Posterior vena cava (tissue), 2 donors: ENCODE results near the gene TMEM204. TPM values are rescaled to one million over a fixed set of nuclear protein-coding genes. Genes with fewer than 3 reads are reported as not detected.

ENCODE experiments used
- DNase-seq: peaks from one replicate; pipeline ENCODE4 v3.0.0-alpha.2; 2020; ENCODE audit warnings: low spot score
- intact Hi-C, 2 donors: fragments of 100-400 bp; cut with DNase I; formaldehyde crosslinking; loops; one replicate each; pipeline versions ENCODE4 v1.14.1 to v1.14.2; 2022 to 2023
- total RNA-seq, 2 donors: library from RNA; stranded (reverse); fragmentation: NEBNext Ultra II Directional; extraction: Animal tissue kit (Norgen Biotek cat#: 25700); gene quantifications; one replicate each; pipeline ENCODE4 v1.2.1, GENCODE V29; 2021
- donor health status: DM: yes; HTN: yes; CAD: no.
- donor health status: DM: yes; HTN: yes; CAD: no.

TMEM204 gene
- total RNA-seq, 2 donors from 2014 or later: 23.7 to 36.5 TPM

DNA sequence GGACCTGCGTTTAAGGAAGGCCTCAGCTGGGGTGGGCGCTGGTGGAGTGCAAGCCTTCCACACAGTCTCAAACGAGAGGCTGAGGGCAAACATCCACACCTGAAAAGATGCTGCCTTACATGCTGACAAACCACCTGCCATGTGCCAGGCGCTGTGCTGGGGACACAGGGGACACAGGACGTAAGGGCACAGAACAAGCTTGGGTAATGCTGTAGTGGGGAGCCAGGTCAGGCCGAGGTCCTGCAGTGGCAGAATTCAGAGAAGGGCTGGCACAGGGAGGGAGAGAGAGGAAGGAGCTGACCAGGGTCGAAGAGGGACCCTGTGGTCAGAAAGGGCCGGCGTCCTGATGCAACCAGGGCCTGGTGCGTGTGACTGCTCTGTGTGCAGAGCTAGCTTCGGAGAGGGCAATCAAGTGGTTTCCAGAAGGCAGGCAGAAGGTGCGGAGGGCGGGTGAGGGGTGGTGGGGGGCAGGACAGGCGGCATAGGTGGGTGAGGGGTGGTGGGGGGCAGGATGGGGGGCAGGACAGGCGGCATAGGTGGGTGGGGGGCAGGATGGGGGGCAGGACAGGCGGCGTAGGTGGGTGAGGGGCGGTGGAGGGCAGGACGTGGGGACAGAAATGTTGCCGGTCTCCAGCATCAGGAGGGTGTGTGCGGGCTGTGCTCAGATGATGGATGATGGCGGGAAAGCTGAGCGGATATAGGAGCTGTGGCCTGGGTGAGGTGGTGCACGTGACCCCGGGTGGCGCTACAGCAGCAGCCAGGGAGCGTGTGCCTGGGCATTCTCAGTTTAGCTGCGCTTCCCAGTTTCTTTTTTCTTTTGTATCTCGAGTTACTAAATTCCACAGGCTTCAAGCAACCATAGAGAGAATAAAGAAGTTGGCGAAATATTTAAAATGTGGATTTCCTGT lies 21.6 kb upstream of the TMEM204 start:
- intact Hi-C loops: no loop called here
- DNase-seq: no peak

GRCh38 chr16:1512774-1513173 lies 20.7 kb upstream of the TMEM204 start:
- intact Hi-C loops: no loop called here
- no peak for DNase-seq

- no peak for DNase-seq
- intact Hi-C loops: no loop called here
Observed at GRCh38 chr16:1514507-1514906, 19.0 kb upstream of the TMEM204 start.

- intact Hi-C loops: no loop called here
- no peak for DNase-seq
Observed at GRCh38 chr16:1518626-1519135, 14.8 kb upstream of the TMEM204 start.

- DNase-seq: no peak
- intact Hi-C loops: no loop called here
Observed at GRCh38 chr16:1519831-1520230, 13.6 kb upstream of the TMEM204 start.

GRCh38 chr16:1520461-1520860 lies 13.0 kb upstream of the TMEM204 start:
- DNase-seq: no peak
- intact Hi-C loops: no loop called here

DNA sequence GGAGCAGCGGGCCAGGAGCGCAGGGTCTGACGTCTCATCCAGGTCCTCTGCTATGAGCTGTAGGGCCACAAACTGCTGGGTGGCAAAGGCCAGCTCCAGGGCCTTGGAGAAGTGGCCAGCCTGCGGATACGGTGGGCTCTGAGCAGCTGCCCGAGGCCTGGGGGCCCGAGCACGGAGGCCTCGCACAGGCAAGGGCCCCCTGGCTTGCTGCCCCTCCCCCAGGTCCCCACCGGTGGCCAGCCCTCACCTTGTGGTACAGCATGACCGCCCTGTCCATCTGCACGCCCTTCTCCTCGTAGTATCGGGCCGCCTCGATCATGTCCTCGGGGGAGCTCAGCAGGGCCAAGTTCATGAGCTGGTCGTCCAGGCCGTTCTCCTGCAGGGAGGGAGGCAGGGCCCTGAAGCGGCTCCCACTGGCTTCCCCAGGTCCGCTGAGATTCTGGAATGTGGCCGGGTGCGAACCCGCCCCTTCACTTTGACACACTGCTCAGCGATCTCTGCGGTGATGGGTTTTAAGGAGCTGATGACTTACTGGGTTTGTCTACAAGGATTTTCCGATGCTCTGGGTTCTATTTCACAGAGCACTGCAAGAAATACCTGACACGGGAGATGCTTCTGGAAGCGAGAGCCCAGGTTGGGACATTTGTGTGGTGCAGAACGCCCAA lies 9.8 kb upstream of the TMEM204 start:
- intact Hi-C loops: no loop called here

GRCh38 chr16:1524366-1524765 lies 9.1 kb upstream of the TMEM204 start:
- intact Hi-C loops: no loop called here
- DNase-seq: no peak

More for the DNA sequence above, 9.8 kb upstream of the TMEM204 start:
- DNase-seq: no peak

DNA sequence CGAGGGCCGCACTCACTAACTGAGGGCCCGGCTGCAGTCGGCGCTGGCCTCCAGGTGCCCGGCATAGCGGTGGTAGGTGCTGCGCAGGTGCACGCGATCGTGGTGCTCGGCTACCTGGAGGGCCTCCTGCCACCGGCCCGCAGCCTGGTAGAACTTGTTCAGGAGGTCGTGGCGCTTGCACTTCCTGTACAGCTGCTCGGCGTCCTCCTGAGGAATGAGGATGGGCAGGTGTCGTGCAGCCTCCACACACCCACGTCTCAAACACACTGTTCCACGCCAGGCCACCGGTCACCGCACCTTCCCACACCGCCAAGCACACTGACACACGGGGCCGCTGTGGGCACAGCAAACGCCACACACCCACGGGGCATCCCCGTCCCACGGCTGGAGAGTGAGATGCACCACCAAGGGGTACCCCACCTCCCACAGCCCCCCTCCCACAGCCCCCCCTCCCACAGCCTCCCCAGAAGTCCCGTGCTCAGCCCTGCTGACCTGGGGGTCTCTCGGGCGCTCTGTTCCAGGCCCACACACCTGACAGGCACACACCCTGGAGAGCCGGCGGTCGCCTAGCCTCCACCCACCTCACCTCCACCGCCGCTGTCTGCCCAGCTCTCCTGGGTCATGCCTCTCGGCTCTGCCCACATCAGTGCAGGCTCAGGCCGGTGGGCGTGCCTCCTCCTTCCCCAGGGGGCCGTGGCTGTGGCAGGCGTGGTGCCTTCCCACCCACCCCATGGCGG lies 7.4 kb upstream of the TMEM204 start:
- intact Hi-C loops: no loop called here
- no peak for DNase-seq

DNA sequence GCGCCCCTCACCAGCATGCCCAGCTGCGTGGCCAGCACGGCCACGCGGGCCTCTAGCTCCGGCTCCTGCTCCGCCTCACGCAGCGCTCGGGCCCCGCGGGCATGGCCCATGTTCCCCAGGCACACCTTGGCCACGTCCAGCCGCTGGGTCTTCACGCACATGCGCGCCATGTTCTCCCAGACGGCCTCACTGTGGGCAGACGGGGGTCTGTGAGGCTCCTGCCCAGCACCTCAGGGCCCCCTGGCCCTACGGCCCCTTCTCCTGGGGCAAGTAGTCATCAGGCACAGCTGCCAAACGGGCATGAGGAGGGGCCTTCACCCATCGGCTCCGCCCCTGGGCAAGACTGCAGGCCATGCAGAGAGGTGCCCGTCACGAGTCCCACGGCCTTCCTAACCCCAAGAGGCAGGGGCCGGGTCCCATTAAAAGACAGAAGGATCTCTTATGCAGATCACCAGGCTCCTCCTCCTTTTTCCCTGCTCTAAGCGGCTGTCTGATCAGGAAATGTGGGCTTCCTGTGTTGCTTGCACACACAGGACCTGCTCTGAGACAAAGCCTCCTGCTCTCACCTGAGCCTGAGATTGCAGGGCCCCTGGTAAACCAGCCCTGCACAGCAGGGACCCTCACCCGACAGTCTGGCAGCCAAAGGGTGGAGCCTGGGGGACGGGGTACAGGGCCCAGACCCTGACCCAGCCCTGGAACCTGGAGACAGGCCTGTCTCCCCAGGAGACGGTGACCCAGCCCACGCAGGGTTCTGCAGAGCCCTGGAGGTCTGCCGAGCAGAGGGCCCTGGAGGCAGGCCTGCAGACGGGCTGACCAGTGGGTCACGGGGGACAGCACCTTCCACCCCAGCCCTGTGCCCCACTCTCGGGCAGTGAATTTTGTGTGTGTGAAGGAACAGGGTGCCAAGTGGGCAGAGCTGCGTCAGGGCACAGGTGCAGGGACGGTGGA lies 6.6 kb upstream of the TMEM204 start:
- DNase-seq: no peak
- intact Hi-C loops: no loop called here

DNA sequence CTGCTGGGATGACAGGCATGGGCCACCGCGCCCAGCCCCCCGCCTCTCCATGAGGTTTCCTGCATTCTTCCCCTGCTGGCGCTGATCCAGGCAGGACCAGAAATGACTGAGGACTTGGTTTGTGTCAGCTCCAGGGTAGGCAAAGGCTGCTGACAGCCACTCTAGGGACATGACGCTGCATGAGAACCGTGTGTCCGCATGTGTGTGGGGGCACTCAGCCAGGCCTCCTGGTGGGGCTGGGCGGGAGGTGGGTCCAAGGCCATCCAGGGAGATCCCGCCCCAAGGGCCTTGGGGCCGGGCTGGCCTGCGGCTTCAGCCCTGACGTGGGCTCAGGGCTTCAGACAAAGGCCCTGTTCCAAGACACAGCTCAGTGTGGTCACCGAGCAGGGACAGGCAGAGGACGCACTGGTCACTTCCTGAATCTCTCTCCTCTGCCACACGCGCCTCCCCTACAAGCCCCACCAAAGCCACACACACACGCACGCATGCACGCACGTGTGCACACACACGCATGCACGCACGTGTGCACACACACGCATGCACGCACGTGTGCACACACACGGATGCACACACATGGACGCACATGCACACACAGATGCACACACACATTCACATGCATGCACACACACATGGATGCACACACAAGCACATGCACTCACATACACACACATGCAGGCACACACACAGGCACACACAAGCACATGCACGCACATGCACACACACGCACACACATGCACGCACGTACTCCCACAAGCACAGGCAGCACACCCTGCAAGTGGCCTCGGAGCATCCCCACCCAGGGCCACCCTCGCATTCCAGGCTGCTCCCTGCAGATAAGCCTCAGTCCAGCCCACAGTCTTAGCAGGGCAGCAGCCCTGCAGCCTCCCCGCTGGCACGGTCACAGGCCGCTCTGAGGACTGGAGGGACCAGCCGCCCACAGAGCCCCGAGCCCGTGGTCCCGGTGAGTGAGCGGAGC lies 5.3 kb upstream of the TMEM204 start:
- DNase-seq: no peak
- intact Hi-C loops: no loop called here

- intact Hi-C loops: no loop called here
- no peak for DNase-seq
Observed at GRCh38 chr16:1528921-1529537, 4.4 kb upstream of the TMEM204 start.

DNA sequence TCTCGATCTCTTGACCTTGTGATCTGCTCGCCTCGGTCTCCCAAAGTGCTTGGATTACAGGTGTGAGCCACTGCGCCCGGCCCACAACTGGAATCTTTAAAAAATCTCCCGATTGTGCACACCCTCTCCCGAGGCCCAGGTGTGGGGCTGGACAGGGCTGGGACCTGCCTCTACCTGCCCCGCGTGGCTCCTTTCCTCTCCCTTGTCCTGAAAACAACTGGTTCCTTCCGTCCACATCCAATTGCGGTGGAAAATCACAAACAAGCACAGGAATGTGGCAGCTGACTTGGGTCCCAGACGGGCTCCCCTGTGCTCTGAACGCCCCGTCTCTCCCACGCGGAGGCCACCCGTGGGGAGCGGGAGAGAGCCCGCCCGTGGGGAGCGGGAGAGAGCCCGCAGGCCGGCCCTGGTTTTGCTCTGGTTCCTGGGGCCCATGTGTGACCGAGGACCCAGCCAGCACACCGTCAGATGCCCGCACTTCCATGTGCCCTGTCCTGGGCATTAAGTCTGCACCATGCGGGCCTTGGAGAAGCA lies 3.0 kb upstream of the TMEM204 start:
- DNase-seq: no peak
- intact Hi-C loops: loop anchor here in 1 of 2 donors (10.0 kb wide), 1 partner anchor 116 kb away; the partner anchor contains the start of gene UNKL

DNA sequence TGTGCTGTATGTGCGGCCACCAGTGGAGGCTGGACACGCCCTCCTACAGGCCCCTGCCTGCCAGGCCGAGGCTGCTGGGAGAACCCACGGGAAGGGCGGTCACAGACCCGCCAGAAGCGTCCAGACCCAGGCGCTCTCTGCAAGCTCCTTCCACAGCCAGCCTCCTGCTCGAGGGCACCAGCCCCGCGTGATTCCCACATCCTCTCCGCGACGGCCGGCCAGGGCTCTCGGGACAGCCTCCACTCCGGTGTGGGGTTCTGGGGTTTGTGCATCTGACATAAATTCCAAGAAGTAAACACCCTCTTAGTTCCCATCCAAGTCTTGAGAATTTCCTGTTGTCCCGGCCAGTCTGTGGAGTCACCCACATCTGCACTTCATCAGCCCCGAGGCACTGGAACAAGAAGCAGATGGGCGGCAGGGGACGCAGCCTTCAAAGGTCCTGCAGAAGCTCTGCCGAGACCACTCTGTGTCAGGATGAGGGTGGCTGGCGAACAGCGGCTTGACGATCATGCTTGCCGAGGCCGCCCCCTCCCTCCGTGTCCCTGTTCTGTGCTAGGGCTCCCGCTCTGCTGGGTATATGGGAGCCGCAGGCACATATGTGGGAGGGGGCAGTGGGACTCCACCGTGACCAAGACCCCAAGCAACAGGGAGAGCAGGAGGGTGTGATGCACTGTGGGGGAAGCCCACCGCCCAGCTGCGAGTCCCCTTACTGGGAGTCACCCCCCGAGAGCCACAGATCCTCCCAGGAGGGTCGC lies 2.4 kb upstream of the TMEM204 start:
- intact Hi-C loops: loop anchor here in 1 of 2 donors (10.0 kb wide), 1 partner anchor 116 kb away; the partner anchor contains the start of gene UNKL
- DNase-seq: peak; percentile 92

DNA sequence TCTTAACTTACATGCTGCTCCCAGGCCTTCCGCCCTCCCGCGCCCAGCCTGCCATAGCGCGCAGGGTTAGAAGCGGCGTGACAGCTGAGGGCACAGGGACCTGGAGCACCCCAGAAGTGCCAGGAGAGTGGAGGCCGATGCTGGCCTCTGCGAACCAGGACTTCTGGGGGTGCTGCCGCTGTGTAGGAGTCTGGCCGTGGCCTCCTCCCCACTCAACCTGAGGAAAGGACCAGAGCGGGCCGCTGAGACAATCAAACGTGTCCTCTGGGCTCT lies 1.9 kb upstream of the TMEM204 start:
- DNase-seq: no peak
- intact Hi-C loops: loop anchor here in 1 of 2 donors (10.0 kb wide), 1 partner anchor 117 kb away; the partner anchor contains the start of gene UNKL

- intact Hi-C loops: loop anchor here in 1 of 2 donors (10.0 kb wide), 1 partner anchor 117 kb away; the partner anchor contains the start of gene UNKL
- no peak for DNase-seq
Observed at GRCh38 chr16:1532081-1532760, 1.2 kb upstream of the TMEM204 start.
